ENCODE results near the gene ID3. TPM values are rescaled to one million over a fixed set of nuclear protein-coding genes. Genes with fewer than 3 reads are reported as not detected.

Gene ID3
- total and polyA plus RNA-seq, 9 of the 15 experiments (the other 6 are each of a cell fraction or from before 2014, with no cell fraction given), result 6.8 to 59.8 (median 23.5) TPM

GRCh38 chr1:23548704-23549143 lies 10.6 kb downstream of the ID3 start (continued):
- TF ChIP-seq RBM25 (IDR thresholded peaks at IDR 0.05; ENCODE audit: low read depth, low read length, severe bottlenecking) (peak; percentile 78), CREM (IDR thresholded peaks at IDR 0.05; ENCODE audit: low read depth) (no peak), CTBP1 (IDR thresholded peaks at IDR 0.05; ENCODE audit: borderline replicate concordance) (peak; percentile 51; the same call in 1 of the 2 replicates), TAL1 (IDR thresholded peaks at IDR 0.05) (no peak), ZNF133 (CRISPR knock-in tag; IDR thresholded peaks at IDR 0.05) (no peak), ZNF277 (CRISPR knock-in tag; IDR thresholded peaks at IDR 0.05; ENCODE audit: borderline replicate concordance) (no peak), TFE3 (CRISPR knock-in tag; IDR thresholded peaks at IDR 0.05) (no peak), HOMEZ (CRISPR knock-in tag; IDR thresholded peaks at IDR 0.05) (no peak), SETDB1 (IDR thresholded peaks at IDR 0.05; ENCODE audit: low read length) (no peak), HDAC1 (IDR thresholded peaks at IDR 0.05) (peak in 1 of 2 experiments; percentile 45; a peak in 1 of 4 replicates), ZC3H4 (CRISPR knock-in tag; IDR thresholded peaks at IDR 0.05; ENCODE audit: borderline replicate concordance) (0 out of 2 replicates have a peak, but pooled peaks have one; percentile 51), ZNF174 (CRISPR knock-in tag; IDR thresholded peaks at IDR 0.05) (no peak), BCOR (IDR thresholded peaks at IDR 0.05) (peak; percentile 98), ERF (CRISPR knock-in tag; IDR thresholded peaks at IDR 0.05) (no peak), L3MBTL2 (IDR thresholded peaks at IDR 0.05) (peak; percentile 35; the same call in 1 of the 2 replicates), ZNF511 (CRISPR knock-in tag; IDR thresholded peaks at IDR 0.05) (no peak)
